Karpas-422 (cell line): ENCODE data around the gene TUBB4A. TPM values are rescaled to one million over a fixed set of nuclear protein-coding genes. Genes with fewer than 3 reads are reported as not detected.

Experiments used
- DNase-seq: peaks from one replicate; pipeline ENCODE4 v3.0.0-alpha.2; 2015
- H2AFZ ChIP-seq: fragments of 200-600 bp; sonication (generic); 2 replicates; pipeline ENCODE4 v1.6.1; 2014; ENCODE audit warnings: antibody characterized with exemption, low read length, mixed read lengths
- H3K27ac ChIP-seq: fragments of 200-600 bp; sonication (generic); 2 replicates; pipeline ENCODE4 v1.5.1; 2014; ENCODE audit warnings: mild to moderate bottlenecking, low read length, moderate library complexity
- H3K27me3 ChIP-seq: fragments of 200-600 bp; sonication (generic); 2 replicates; pipeline ENCODE4 v1.6.1; 2014; ENCODE audit warnings: low read length, mixed read lengths
- H3K36me3 ChIP-seq: fragments of 200-600 bp; sonication (generic); 2 replicates; pipeline ENCODE4 v1.6.1; 2014; ENCODE audit warnings: low read length, mixed read lengths; ENCODE audit not compliant: insufficient read depth
- H3K4me1 ChIP-seq: fragments of 200-600 bp; sonication (generic); 2 replicates; pipeline ENCODE4 v1.6.1; 2014; ENCODE audit warnings: mild to moderate bottlenecking, low read length, mixed read lengths
- H3K4me2 ChIP-seq: fragments of 200-600 bp; sonication (generic); 2 replicates; pipeline ENCODE4 v1.6.1; 2014; ENCODE audit warnings: low read length, low read depth, mild to moderate bottlenecking; ENCODE audit not compliant: poor library complexity, severe bottlenecking
- H3K4me3 ChIP-seq: fragments of 200-600 bp; sonication (generic); 2 replicates; pipeline ENCODE4 v1.5.1; 2014; ENCODE audit warnings: mild to moderate bottlenecking, antibody characterized with exemption, low read length, mixed read lengths
- H3K79me2 ChIP-seq: fragments of 200-600 bp; sonication (generic); 2 replicates; pipeline ENCODE4 v1.6.1; 2014; ENCODE audit warnings: mild to moderate bottlenecking, low read length, mixed read lengths
- H3K9ac ChIP-seq: fragments of 200-600 bp; sonication (generic); 2 replicates; pipeline ENCODE4 v1.6.0; 2014; ENCODE audit warnings: low read length
- H3K9me2 ChIP-seq: fragments of 200-600 bp; sonication (generic), shearing (Covaris generic); replicated peaks from 2 replicates; pipeline ENCODE4 v1.6.0; 2014; ENCODE audit warnings: mild to moderate bottlenecking, low read length, moderate library complexity; ENCODE audit not compliant: insufficient read depth
- H3K9me3 ChIP-seq: fragments of 300-700, 200-600 bp; sonication (generic); 2 replicates; pipeline ENCODE4 v1.6.1; 2014; ENCODE audit warnings: low read length, mixed read lengths
- H4K20me1 ChIP-seq: fragments of 200-600 bp; sonication (generic); 2 replicates; pipeline ENCODE4 v1.6.1; 2014; ENCODE audit warnings: mild to moderate bottlenecking, antibody characterized with exemption, low read length, low read depth; ENCODE audit not compliant: insufficient read depth
- total RNA-seq: library from RNA; depleted of rRNA; stranded (reverse); fragments of >200 nt; shearing (Covaris generic); gene quantifications from 2 replicates; pipeline ENCODE4 v1.2.3, GENCODE V29; 2014; ENCODE audit warnings: low replicate concordance

Gene TUBB4A
- total RNA-seq, 1 experiment from 2014 or later: 0.45 TPM

- Histone ChIP-seq H3K79me2 (no peaks in the 10 kb centered on the region), H3K9me3 (no peaks in the 10 kb centered on the region), H3K9ac (no peak overlapping the region), H3K4me1 (peaks cover 13% of the 10 kb centered on the region), H3K4me2 (no peak overlapping the region), H2AFZ (no peak overlapping the region), H3K4me3 (no peak overlapping the region), H3K27me3 (no peaks in the 10 kb centered on the region), H4K20me1 (no peaks in the 10 kb centered on the region), H3K9me2 (no peaks in the 10 kb centered on the region), H3K36me3 (no peaks in the 10 kb centered on the region), H3K27ac (no peak overlapping the region)
- no peak for DNase-seq
Measured at GRCh38 chr19:6491802-6492592, 10.1 kb downstream of the TUBB4A start.

- Histone ChIP-seq H4K20me1 (no peaks in the 10 kb centered on the region), H3K27ac (peak overlapping the region; percentile 52; the same call in 1 of the 2 replicates), H3K79me2 (no peaks in the 10 kb centered on the region), H2AFZ (peak overlapping the region; percentile 92), H3K9me2 (no peaks in the 10 kb centered on the region), H3K36me3 (no peaks in the 10 kb centered on the region), H3K4me1 (peaks cover 13% of the 10 kb centered on the region), H3K9ac (peak overlapping the region; percentile 76), H3K9me3 (no peaks in the 10 kb centered on the region), H3K27me3 (no peaks in the 10 kb centered on the region), H3K4me3 (peak overlapping the region; percentile 70), H3K4me2 (peak overlapping the region; percentile 83)
- DNase-seq: peak; percentile 49
Measured at GRCh38 chr19:6490134-6490533, 12.0 kb downstream of the TUBB4A start.

- Histone ChIP-seq H2AFZ (peak overlapping the region; percentile 92), H3K4me3 (peak overlapping the region; percentile 70), H4K20me1 (no peaks in the 10 kb centered on the region), H3K4me2 (peak overlapping the region; percentile 83), H3K9me3 (no peaks in the 10 kb centered on the region), H3K27ac (peak overlapping the region; percentile 52), H3K79me2 (no peaks in the 10 kb centered on the region), H3K4me1 (peaks cover 13% of the 10 kb centered on the region), H3K9me2 (no peaks in the 10 kb centered on the region), H3K36me3 (no peaks in the 10 kb centered on the region), H3K27me3 (no peaks in the 10 kb centered on the region), H3K9ac (peak overlapping the region; percentile 76)
- DNase-seq: peak; percentile 90
Measured at GRCh38 chr19:6489278-6490061, 12.6 kb downstream of the TUBB4A start.

GRCh38 chr19:6484831-6485230 lies 17.3 kb downstream of the TUBB4A start:
- Histone ChIP-seq H3K4me3 (no peak overlapping the region), H3K9me3 (no peaks in the 10 kb centered on the region), H3K27ac (no peak overlapping the region), H3K27me3 (no peaks in the 10 kb centered on the region), H3K79me2 (peaks cover 14% of the 10 kb centered on the region), H4K20me1 (no peaks in the 10 kb centered on the region), H3K4me1 (peaks cover 26% of the 10 kb centered on the region), H2AFZ (no peak overlapping the region), H3K36me3 (no peaks in the 10 kb centered on the region), H3K4me2 (no peak overlapping the region), H3K9ac (no peak overlapping the region), H3K9me2 (no peaks in the 10 kb centered on the region)
- DNase-seq: no peak

- H3K9me2 ChIP-seq: no peaks in the 10 kb centered on the region
- peaks cover 20% of the 10 kb centered on the region for H3K4me1 ChIP-seq
- peaks cover 19% of the 10 kb centered on the region for H3K79me2 ChIP-seq
- H3K4me2 ChIP-seq: no peak overlapping the region
- no peaks in the 10 kb centered on the region for H3K9me3 ChIP-seq
- H3K4me3 ChIP-seq: no peak overlapping the region
- no peaks in the 10 kb centered on the region for H3K36me3 ChIP-seq
- no peak overlapping the region for H3K27ac ChIP-seq
- no peaks in the 10 kb centered on the region for H3K27me3 ChIP-seq
- no peak for DNase-seq
- H4K20me1 ChIP-seq: no peaks in the 10 kb centered on the region
- H2AFZ ChIP-seq: no peak overlapping the region
- no peak overlapping the region for H3K9ac ChIP-seq
Measured at GRCh38 chr19:6484230-6484629, 17.9 kb downstream of the TUBB4A start.

GRCh38 chr19:6483235-6483634 lies 18.9 kb downstream of the TUBB4A start:
- no peak for DNase-seq
- H3K4me2 ChIP-seq: no peak overlapping the region
- no peak overlapping the region for H3K9ac ChIP-seq
- no peak overlapping the region for H3K4me3 ChIP-seq
- H3K4me1 ChIP-seq: peaks cover 18% of the 10 kb centered on the region
- H4K20me1 ChIP-seq: no peaks in the 10 kb centered on the region
- H3K9me2 ChIP-seq: no peaks in the 10 kb centered on the region
- H3K79me2 ChIP-seq: peaks cover 20% of the 10 kb centered on the region
- H3K9me3 ChIP-seq: no peaks in the 10 kb centered on the region
- no peaks in the 10 kb centered on the region for H3K27me3 ChIP-seq
- no peaks in the 10 kb centered on the region for H3K36me3 ChIP-seq
- H2AFZ ChIP-seq: no peak overlapping the region
- H3K27ac ChIP-seq: no peak overlapping the region

- no peak overlapping the region; the same call in 1 of the 2 replicates for H3K4me3 ChIP-seq
Measured at GRCh38 chr19:6482343-6482686, 19.8 kb downstream of the TUBB4A start.

More at GRCh38 chr19:6482343-6482686, 19.8 kb downstream of the TUBB4A start:
- no peaks in the 10 kb centered on the region for H4K20me1 ChIP-seq
- no peaks in the 10 kb centered on the region for H3K9me2 ChIP-seq
- H3K27me3 ChIP-seq: no peaks in the 10 kb centered on the region
- peak overlapping the region; percentile 83 for H3K9ac ChIP-seq
- peak overlapping the region; percentile 82 for H3K4me2 ChIP-seq
- H3K79me2 ChIP-seq: peaks cover 20% of the 10 kb centered on the region
- H2AFZ ChIP-seq: peak overlapping the region; percentile 87; the same call in 1 of the 2 replicates
- DNase-seq: no peak
- no peaks in the 10 kb centered on the region for H3K9me3 ChIP-seq
- peaks cover 18% of the 10 kb centered on the region for H3K4me1 ChIP-seq
- no peaks in the 10 kb centered on the region for H3K36me3 ChIP-seq
- no peak overlapping the region for H3K27ac ChIP-seq
